Suppressor macrophage treated with lipopolysaccharide for 4 hours (primary cell): ENCODE data around the gene GGA2.
"Not testable (repeated sequence)": the region's sequence is repeated elsewhere in the genome, so short reads cannot be mapped to it uniquely, and the experiment has no call there.

Experiments used
- DNase-seq: peaks from one replicate; pipeline ENCODE4 v3.0.0-alpha.2; 2020

GGA2 gene

DNA sequence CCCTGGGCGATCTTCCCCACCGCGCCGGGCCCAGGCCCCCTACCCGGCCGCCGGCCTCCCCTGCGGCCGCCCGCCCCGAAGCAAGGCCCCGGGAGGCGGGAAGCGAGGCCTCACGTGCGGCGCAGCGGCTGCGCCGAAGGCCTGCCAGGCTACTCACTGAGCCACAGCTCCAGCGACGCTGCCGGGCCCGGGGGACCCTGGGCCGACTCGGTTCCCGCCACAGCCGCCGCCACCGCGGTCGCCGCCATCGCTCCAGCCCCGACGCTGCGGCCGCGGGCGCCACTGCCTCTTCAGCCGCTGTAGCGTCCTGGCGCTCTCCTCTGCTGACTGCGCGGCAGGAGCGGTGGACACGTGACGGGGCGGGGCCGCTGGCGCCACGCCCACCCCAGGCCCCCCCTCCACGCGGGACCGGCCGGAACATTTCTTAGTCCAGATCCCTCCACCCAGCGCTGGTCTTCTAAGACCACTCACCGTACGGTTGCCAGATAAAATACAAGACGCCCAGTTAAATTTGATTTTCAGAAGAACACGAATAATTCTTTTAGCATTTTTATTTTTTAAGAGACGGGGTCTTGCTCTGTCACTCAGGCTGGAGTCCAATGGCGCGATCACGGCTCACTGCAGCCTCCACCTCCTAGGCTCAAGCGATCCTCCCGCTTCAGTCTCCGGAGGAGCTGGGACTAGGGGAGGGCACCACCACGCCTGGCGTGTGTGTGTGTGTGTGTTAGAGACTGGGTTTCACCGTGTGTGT is at the start of gene GGA2:
GGA2 (minus strand) TSS at position 331 of the 751 bp plus-strand sequence; CDS start at position 248, 83 bp downstream.
- peak; percentile 84 for DNase-seq

DNA sequence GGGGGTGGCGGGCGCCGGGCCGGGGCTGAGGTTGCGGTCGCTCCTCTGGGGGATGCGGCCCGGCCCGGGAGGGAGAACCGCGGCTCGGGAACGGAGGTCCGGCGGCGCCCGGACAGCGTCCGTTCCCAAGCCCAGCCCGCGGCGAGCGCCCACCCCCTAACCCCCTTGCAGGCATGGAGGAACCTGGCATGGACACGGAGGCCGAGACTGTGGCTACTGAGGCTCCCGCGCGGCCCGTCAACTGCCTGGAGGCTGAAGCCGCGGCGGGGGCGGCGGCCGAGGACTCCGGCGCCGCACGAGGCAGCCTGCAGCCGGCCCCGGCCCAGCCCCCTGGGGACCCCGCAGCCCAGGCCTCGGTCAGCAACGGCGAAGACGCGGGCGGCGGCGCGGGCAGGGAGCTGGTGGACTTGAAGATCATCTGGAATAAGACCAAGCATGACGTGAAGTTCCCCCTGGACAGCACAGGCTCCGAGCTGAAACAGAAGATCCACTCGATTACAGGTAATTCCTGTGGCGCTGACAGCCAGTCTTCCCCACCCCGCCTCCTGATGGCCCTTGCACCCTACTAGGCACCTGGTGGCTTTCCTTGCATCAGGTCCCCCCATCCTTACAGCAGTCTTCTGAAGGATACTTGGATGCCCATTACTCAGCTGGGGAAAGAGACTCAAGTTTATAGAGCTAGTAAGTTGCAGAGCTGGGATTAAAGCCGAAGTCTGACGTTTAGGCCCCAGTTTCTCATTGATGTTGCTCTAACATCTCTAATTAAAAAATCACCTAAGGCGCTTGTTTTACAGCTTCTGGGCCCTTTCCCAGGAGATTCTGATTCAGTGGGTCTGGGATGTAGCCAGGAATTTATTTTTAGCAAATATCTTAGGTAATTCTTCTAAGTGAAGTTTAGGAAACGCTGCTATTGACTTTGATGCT is 47.7 kb upstream of the GGA2 start:
- peak; percentile 27 for DNase-seq

DNA sequence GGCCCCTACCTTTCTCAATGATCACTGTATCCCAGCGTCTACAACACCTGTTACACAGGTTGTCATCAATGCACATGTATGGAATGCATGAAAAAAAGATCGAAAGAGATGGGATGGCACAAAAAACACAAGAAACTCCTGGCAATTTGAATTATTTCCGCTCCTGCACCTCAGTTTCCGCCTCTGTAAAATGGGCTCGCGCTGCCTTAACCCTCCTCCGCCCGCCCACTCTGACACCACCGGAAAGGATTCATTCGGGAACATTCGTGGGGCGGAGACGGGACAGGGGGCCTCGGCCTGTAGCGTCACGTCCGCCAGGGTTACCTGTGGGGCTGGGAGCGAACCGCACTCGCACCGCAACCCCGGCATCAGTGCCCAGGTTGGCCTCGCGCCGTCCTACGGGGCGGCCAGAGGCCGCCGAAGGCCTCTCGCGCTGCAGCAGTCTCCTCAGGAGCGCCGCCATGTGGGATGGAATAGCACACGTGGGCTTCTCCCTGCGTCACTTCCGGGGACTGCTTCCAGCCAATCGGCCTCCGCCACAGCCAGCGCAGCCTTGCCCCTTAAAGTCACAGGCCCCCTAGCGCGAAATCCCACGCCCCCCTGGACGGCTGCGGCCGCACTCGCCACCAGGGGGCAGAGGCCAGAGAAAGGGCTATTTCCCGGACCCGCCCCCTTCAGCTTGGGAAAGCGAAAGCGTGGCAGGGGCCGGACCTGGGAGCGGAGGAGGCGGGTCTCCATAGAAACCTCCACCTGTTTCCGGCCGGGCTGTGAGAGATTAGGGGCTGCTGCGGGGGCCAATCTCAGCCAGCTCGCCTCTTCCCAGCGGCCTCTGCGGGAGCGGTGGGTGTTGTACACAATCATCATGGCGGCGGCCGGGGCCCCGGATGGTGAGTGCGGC is 46.8 kb upstream of the GGA2 start, which contains the start of the genes EARS2 and UBFD1:
EARS2 (minus strand) TSS at position 470 of the 898 bp plus-strand sequence; CDS start at position 463, 7 bp downstream.
UBFD1 (plus strand) TSS at position 847 of the 898 bp plus-strand sequence; CDS start at position 863, 16 bp downstream.
- peak; percentile 99 for DNase-seq

DNA sequence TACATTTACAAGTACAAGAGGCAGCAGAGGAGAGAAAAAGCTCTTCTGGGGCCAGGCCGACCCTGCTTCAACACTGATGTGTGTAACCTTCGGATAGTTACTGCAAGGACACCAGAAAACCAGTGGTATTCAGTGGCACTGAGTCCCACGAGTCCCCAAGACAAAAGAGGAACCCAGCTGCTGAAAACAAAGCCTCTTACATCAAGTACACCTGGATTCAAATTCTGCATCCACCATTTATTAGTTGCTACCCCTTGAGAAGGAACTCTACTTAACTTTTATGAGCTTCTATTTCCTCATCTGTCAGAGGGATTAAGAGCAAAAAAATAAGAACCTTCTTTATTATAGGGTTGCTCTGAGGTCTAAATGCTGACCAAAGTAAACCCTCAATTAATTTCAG is 44.2 kb upstream of the GGA2 start:
- DNase-seq = no peak

DNA sequence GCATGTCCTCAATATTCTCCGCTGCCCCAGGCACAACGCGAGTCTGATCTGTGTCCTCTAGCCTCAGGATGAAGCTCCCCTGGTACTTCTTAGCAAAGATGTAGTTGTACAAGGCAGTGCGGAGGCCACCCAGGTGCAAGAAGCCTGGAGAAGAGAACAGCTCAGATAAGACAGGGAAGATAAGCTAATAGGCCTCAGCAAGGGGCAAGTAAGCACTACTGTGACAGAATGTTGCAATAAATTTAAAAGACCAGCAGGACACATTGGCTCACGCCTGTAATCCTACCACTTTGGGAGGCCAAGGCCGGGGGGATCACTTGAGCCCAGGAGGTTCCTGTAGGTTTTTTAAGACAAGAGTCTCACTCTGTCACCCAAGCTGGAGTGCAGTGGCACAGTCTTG is 41.9 kb upstream of the GGA2 start:
- DNase-seq = no peak

DNA sequence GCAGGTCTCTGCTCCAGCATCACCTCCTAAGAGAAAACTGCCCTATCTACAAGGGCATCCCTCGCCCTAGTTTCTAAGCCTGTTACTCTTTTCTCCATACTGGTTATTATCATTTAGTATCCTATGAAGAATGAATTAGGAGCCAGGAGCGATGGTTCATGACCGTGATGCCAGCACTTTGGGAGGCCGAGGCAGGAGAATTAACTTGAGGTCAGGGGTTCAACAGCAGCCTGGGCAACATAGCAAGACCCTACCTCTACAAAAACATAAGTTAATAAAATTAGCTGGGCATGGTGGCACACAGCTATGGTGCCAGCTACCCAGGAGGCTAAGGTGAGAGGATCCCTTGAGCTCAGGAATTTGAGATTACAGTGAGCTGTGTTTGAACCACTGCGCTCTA is 39.6 kb upstream of the GGA2 start:
- DNase-seq = no peak

- DNase-seq = no peak
These were observed 34.1 kb upstream of the GGA2 start for GRCh38 chr16:23544436-23544835.

GRCh38 chr16:23540817-23541178 is 30.5 kb upstream of the GGA2 start:
- not testable (repeated sequence) for DNase-seq

DNA sequence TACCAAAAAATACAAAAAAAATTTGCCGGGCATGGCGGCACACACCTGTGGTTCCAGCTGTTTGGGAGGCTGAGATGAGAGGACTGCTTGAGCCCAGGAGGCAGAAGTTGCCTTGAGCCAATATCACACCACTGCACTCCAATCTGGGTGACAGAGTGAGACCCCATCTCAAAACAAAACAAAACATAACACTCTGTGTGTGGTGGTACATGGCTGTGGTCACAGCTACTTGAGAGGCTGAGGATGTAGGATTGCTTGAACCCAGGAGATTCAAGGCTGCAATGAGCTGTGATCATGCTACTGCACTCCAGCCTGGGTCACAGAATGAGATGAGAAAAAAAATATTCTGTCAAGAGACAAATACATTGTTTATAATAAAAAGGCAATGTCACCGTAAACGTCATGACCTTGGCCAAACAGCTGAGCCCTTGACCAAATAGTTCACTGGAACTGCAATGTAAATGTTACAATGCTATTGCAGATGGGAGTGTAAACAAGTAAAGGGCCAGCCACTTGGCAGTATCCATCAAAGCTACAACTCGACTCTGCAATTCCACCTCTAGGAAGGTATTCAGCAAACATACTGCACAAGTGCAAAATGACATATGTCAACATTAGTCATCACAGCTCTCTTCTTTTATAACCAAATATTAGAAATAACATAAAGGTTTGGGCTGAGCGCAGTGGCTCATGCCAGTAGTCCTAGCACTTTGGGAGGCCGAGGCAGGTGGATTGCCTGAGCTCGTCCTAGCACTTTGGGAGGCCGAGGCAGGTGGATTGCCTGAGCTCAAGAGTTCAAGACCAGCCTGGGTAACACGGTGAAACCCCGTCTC is 29.9 kb upstream of the GGA2 start:
- DNase-seq = no peak

DNA sequence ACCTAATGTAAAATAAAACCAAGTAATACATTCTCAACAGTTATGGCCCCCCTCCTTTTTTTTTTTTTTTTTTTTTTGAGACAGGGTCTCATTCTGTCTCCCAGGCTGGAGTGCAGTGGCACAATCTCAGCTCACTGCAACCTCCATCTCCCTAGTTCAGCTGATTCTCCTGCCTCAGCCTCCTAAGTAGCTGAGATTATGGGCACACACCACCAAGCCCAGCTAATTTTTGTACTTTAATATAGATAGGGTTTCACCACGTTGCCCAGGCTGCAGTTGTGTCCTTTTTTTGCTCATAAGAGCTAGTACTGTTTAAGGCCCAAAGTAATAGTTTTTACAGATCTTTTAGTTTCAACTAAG is 28.6 kb upstream of the GGA2 start:
- no peak for DNase-seq

- DNase-seq = no peak
These were observed 27.1 kb upstream of the GGA2 start for GRCh38 chr16:23537390-23537789.

DNA sequence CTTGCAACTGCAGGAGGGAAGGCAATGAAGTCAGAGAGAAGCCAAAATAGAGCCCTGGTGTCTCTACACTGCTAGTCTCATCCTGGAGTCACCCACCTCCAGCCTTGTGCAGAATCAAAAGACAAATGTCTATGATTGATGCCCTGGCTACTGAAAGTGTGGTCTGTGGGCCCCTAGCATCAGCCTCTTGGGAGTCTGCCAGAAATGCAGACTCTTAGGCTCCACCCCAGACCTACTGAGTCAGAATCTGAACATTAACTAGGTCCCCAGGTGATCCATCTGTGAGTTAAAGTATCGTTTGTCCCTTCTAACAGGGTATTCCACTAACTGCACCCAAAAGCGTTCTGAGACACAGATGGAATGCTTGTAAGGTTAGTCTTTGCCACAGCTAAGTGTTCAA is 25.6 kb upstream of the GGA2 start:
- no peak for DNase-seq

DNA sequence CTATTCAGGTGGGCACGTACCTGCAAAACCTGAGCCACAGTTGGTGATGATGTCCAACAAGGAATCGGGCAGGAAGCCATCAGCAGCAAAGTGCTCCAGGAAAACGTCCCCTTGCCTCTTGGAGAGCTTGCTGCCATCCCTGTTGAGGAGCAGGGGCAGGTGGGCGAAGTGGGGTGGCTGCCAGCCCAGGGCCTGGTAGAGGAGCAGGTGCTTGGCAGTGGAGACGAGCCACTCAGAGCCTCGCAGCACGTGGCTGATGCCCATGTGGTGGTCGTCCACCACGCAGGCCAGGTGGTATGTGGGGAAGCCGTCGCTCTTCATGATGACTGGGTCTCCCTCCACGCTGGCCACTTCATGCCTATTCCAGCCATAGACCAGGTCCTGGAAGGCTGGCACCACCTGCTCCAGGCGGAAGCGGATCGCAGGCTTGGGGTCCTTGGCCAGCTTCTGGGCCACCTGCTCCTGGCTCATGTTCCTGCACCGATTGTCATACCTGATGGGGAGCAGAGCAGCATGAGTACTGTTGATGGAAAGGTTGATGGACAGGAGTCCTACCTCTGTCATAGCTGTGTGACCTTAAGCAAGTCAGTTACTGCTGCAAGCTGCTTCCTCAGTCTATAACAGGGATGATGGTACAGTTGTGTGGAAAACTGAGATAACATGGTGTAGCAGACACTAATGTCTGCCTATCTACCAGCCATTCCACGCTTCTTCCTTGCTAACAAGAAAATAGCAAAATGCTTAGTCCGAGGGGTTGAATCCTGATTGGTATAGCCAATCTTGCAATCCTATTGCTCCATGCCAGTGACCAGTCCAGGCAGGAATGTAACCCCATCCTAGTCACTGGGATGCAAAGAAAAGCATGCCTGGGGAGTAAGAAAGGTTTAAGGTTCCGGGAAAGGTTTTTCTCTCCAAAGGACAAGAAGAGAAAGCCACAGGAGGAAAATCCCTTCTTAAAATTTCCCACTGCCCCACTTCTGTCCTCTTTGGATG is 24.9 kb upstream of the GGA2 start:
- no peak for DNase-seq

GRCh38 chr16:23532448-23532847 is 22.2 kb upstream of the GGA2 start:
- no peak for DNase-seq

DNA sequence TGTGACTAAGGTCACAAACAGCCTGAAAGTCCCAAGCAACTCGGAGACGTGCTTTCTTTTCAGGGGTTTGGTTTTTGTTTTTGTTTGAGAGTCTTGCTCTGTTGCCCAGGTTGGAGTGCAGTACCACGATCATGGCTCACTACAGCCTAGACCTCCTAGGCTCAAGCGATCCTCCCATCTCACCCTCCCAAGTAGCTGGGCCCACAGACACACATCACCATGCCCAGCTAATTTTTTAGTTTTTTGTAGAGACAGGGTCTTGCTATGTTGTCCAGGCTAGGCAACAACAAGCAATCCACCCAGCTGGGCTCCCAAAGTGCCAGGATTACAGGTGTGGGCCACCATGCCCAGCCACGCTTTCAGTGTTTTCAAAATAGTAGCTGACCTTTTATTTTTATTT is 19.8 kb upstream of the GGA2 start:
- DNase-seq = no peak

DNA sequence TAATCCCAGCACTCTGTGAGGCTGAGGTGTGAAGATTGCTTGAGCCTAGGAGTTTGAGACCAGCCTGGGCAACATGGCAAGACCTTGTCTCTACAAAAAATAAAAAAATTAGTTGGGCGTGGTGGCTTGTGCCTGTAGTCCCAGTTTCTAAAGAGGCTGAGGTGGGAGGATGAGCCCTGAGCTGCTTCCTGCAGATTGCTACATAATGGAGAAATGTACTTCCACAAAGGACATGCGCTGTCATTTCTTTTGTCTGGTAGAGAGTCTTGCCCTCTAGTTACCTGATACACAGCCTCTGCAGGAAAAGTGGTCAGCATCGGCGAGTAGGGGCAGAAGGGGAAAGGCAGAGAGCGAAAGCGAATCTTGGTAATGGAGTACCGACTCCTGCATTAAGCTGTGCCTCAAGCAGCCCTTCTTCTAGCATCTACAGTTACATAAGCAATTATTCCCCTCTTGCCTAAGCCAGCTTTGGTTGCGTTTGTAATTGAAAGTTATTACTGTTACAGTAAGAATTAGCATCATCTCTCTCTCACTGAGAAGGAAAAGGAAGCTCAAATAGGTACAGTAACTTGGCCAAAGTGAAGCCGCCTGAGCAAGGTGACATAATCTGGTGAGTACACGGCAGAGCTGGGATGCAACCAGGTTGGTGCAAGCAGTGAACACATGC is 18.5 kb upstream of the GGA2 start:
- peak; percentile 47 for DNase-seq

DNA sequence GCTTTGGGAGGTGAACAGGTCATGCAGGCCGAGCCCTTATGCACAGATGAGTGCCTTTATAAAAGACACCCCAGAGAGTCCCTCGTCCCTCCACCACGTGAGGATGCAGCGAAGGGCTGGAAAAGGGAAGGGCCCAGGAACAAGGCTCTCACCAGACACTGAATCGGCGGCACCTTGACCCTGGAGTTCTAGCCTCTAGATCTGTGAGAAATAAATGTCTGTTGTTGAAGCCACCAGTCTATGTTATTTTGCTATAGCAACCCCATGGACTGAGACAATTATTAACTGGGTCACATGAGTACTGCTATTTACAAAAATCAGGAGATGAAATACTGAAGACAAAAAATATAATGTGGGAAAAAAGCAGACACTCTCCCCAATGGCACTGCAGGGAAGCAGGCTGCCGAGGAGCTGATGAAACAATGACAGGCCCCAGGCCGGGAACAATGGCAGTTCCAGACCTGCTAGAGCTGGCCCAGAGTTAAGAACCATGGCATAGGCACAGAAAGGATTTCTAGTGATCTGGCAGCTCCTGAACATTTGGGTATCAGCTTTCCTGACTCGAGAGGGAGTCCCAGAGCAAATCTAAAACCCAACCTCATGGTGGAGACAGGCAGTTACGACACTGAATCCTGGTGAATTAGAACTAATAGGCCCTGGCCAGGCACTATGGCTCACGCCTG is 17.8 kb upstream of the GGA2 start:
- DNase-seq = no peak

DNA sequence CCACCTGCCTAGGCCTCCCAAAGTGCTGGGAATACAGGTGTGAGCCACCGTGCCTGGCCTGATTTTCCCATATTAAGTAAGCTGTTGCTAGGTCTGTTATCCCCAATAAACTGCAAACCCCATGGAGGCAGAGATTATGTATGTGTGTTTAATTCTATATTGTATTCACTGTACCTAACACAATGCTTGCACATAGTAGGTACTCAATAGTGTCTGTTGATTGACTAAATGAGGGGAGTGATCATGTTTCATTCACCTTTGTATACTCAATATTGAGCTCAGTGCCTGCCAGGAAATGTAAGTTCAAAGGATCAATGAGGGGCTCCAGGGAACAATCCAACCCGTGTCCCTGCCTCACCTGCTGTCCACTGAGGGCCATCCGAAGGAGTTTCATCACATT is 14.6 kb upstream of the GGA2 start:
- DNase-seq = no peak

DNA sequence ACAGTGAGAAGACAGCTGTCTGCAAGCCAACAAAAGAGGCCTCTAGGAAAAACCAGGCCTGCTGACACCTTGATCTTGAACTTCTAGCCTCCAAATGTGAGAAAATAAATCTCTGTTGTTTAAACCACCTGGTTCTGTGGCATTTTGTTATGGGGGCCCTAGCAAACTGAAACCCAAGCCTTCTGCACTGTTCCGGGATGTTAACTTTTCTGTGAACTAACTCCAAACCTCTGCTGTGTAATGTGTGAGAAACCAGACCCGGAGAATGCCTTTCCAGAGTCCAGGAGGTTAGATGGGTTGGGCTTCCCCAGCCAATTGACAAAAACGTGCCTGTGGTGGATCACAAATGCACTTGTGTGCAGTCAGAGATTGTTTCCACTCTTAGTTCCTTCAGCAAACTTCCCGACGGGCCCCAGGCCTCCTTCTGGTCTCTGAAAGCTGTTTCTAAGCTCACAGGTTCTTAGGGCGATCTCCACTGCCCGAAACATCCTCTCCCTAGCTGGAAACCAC is 13.6 kb upstream of the GGA2 start:
- no peak for DNase-seq
